ENCODE results near the gene KRT35. TPM values are rescaled to one million over a fixed set of nuclear protein-coding genes. Genes with fewer than 3 reads are reported as not detected.

The KRT35 gene
- total RNA-seq, 4 donors from 2014 or later: not detected

DNA sequence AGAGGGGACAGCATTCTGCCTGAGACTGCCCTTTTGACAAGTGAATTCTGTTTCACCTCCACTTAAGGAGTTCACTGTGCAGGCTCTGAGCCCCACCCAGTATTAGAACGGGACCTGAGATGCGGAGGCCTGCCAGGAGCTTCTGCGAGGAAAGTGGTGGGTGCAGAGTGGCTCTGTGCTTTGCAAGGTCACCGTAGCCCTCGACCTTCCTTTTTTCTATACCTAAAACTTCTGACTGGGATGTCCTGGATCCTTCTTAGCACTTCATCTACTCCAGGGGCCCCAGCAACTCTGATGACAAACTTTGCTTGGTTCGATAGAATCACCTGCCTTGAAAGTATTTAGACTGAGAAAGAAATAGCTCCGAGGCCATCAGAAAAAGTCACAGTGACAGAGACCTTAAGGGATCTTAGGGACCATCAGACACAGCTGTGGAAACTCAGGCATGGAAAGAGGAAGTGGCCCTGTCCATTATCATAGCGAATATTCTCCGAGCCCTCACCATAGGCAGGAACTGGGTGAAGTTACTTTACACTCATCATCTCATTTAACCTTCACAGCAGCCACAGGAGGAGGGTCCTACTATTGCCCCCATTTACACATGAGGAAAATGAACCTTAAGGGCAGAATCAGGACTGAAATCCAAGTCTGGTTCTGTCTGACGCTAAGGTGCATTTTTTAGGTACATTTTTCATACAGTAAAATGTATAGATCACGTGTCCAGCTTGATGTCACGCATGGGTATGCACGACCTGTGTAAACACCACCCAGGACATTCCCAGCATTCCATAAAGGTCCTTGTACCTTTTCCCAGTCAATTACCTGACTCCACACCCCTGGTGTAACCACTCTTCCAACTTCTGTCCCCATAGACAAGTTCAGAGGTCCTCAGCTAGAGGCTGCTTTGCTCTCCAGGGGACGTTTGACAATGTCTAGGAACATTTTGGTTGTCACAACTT, 25.1 kb upstream of the KRT35 start:
- H3K27me3 ChIP-seq: no peaks in the 10 kb centered on the region
- no peak for TF ChIP-seq CTCF (IDR thresholded peaks at IDR 0.05)
- TF ChIP-seq POLR2A (IDR thresholded peaks at IDR 0.05): no peak
- no peaks in the 10 kb centered on the region for H3K36me3 ChIP-seq
- intact Hi-C loops (cut with DNase I): no loop called here
- H3K4me3 ChIP-seq (replicated peaks in 1 of 3): no peak overlapping the region
- H3K4me1 ChIP-seq: peaks cover 0 to 9% of the 10 kb centered on the region in 2 donors
- H3K27ac ChIP-seq: no peak overlapping the region
- DNase-seq: no peak
- no peaks in the 10 kb centered on the region for H3K9me3 ChIP-seq
- 66 to 74% methylated on average over 14 of the region's 14 CpGs for WGBS, 2 donors

DNA sequence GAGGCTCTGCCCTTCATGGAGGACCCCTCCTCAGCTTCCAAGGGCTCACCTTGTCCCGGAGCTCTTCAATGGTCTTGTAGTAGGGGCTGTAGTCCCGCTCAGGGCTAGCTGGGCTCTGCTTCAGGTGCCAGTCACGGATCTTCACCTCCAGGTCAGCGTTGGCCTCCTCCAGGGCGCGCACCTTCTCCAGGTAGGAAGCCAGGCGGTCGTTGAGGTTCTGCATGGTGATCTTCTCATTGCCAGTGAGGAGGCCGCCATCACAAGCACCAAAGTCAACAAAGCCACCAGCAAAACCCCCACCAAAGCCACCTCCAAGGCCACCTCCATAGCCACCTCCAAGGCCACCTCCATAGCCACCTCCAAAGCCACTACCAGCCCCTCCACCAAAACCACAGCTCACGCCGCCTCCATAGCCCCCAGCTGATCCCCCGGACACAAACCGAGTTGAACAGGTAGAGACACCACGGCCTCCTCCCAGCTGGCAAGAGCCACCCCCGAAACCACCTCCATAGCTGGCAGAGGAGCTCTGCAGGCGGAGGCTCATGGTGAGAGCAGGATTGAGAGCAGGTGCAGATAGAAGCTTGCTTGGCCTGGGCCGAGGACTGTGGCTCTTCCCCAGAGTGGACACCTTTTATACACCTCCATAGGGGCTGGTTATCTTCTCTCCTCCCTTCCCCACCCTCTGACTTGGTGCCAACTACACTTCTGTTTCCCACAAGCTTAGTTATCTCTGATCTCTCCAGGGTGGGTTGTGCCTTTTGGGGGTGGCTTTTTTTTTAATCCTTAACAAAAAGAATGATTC, 24.3 kb upstream of the KRT35 start, which contains the start of gene KRT13:
Gene KRT13 (minus strand): TSS at position 606 of the 802 bp plus-strand sequence. CDS start 62 bp downstream, at position 544.
- Histone ChIP-seq H3K4me3 (replicated peaks in 1 of 3) (no peak within 1 kb of the TSS), H3K4me1 (peaks cover 0 to 9% of the 10 kb centered on the region in 2 donors), H3K27ac (no peak within 1 kb of the TSS), H3K27me3 (no peaks in the 10 kb centered on the region), H3K36me3 (no peaks in the 10 kb centered on the region), H3K9me3 (no peaks in the 10 kb centered on the region)
- WGBS, 2 donors: 86 to 88% methylated on average over 10 to 15 of the region's 17 CpGs
- no peak for TF ChIP-seq CTCF (IDR thresholded peaks at IDR 0.05)
- no peak for TF ChIP-seq POLR2A (IDR thresholded peaks at IDR 0.05)
- no peak for DNase-seq
- intact Hi-C loops (cut with DNase I): no loop called here

DNA sequence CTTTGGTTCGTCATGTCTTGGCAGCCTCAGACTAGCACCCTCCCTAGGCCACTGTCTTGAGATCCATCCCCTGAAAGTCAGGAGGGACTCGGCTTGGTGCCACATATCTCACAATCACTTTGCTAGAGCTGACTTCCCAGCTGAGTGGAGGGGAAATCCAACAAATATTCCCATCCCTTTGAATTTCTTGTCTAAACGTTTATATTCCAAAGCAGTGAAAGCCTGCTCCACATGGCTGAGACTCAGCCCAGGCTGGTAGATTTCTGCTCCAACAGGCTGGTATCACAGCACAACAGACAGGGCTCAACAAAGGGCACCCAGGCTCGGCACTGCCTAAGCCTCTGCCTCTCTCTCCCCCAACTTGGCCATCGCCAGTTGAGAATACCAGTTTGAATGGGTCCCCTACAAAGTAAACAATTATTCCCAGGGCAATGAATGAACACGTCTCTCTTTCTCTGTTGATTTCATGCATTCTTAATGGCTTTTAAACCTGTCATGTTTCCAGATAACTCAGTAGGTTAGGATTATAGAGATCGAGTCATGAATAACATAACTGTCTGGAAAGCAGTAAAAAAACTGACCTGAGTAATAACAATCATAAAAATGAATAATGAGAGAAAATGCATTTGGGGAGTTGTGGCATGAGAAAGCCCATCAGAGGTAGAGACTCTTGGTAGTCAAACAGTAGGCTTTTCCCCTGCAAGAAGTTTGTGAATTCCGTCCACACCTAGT, 23.5 kb upstream of the KRT35 start:
- Histone ChIP-seq H3K27ac (no peak overlapping the region), H3K36me3 (no peaks in the 10 kb centered on the region), H3K27me3 (no peaks in the 10 kb centered on the region), H3K4me1 (peaks cover 0 to 9% of the 10 kb centered on the region in 2 donors), H3K9me3 (no peaks in the 10 kb centered on the region), H3K4me3 (replicated peaks in 1 of 3) (no peak overlapping the region)
- 48 to 51% methylated on average over 8 of the region's 8 CpGs for WGBS, 2 donors
- TF ChIP-seq CTCF (IDR thresholded peaks at IDR 0.05) (no peak), POLR2A (IDR thresholded peaks at IDR 0.05) (no peak)
- intact Hi-C loops (cut with DNase I): no loop called here
- DNase-seq: peak; percentile 37 to 55

DNA sequence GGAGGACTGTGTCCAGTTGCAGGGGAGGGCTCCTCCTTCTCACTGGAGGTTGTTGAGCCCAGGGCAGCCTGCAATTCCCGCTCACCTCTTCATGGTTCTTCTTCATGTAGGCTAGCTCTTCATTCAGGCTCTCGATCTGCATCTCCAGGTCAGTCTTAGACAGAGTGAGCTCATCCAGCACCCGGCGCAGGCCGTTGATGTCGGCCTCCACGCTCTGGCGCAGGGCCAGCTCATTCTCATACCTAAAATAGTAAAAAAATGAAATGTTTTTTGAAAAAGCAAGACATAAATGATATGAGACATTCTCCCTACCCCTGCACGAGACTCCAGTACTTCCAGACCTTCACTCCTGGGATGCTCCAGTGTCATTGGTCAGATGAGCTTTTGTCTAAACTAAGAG, 22.3 kb upstream of the KRT35 start:
- DNase-seq: no peak
- Histone ChIP-seq H3K4me1 (peaks cover 0 to 9% of the 10 kb centered on the region in 2 donors), H3K4me3 (replicated peaks in 1 of 3) (no peak overlapping the region), H3K27me3 (no peaks in the 10 kb centered on the region), H3K27ac (no peak overlapping the region), H3K36me3 (no peaks in the 10 kb centered on the region), H3K9me3 (no peaks in the 10 kb centered on the region)
- intact Hi-C loops (cut with DNase I): no loop called here
- TF ChIP-seq POLR2A (IDR thresholded peaks at IDR 0.05) (no peak), CTCF (IDR thresholded peaks at IDR 0.05) (no peak)
- WGBS, 2 donors: 84 to 87% methylated on average over 9 of the region's 9 CpGs
